ENCODE measurements around the gene NEU4. TPM values are rescaled to one million over a fixed set of nuclear protein-coding genes. Genes with fewer than 3 reads are reported as not detected.

The NEU4 gene
- polyA plus RNA-seq, 3 donors, result 0.26 to 2.6 (median 0.99) TPM

DNA sequence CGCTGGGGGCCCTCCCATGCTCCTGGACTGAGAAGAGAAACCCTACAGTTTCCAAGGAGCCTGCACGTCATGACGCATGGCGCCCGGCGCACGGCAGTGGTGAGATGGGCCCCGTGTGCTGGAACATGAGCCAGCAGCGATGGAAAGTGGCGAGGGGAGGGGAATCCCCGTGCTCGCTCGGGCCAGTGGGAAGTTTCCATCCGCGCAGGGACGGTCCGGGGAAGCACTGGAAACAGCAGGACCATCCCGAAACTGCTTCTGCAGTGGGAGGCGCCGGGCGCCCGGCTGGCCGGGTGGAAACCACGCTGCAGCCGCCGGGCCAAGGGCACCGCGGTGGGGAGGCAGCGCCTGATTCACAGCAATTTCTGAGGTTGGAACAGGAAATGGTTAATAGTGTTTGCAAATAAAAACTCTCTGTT, 54.6 kb downstream of the NEU4 start:
- Histone ChIP-seq H3K4me3 (replicated peaks in 1 of 3; ENCODE audit: low read depth in 2 of 3, low read length in 3 of 3) (no peak overlapping the region), H3K4me2 (replicated peaks; ENCODE audit: extremely low read depth, low read length, poor library complexity, severe bottlenecking) (no peak overlapping the region), H3K9me3 (replicated peaks in 1 of 2; ENCODE audit: control insufficient read depth in 1 of 2, insufficient read depth in 1 of 2, low read length in 2 of 2) (peaks cover 0 to 11% of the 10 kb centered on the region in 2 donors), H3K4me1 (ENCODE audit: control insufficient read depth in 1 of 2, insufficient read depth in 2 of 2, low read length in 2 of 2) (peaks cover 0 to 9% of the 10 kb centered on the region in 2 donors), H2AFZ (ENCODE audit: insufficient read depth, low read depth, low read length, poor library complexity, severe bottlenecking) (no peak overlapping the region), H3K79me2 (ENCODE audit: insufficient read depth, low read length) (no peaks in the 10 kb centered on the region), H3K36me3 (replicated peaks in 1 of 2; ENCODE audit: control insufficient read depth in 1 of 2, insufficient read depth in 2 of 2, low read length in 2 of 2) (no peaks in the 10 kb centered on the region), H3K9ac (ENCODE audit: insufficient read depth, low read length, poor library complexity, severe bottlenecking) (no peak overlapping the region), H3K27ac (ENCODE audit: low read depth in 1 of 2, low read length in 2 of 2) (no peak overlapping the region), H3K27me3 (ENCODE audit: control insufficient read depth in 2 of 2, insufficient read depth in 2 of 2, low read length in 2 of 2) (peaks cover 0 to 46% of the 10 kb centered on the region in 2 donors), H4K20me1 (ENCODE audit: insufficient read depth, low read length) (no peaks in the 10 kb centered on the region)
- peak overlapping the region in 1 of 7 donors; percentile 26 for H3K27ac Mint-ChIP-seq
- H3K27me3 Mint-ChIP-seq (ENCODE audit: low read depth in 3 of 3), result peaks cover 32 to 67% (median 46%) of the 10 kb centered on the region in 3 donors
- H3K4me1 Mint-ChIP-seq, result peaks cover 12% of the 10 kb centered on the region
- DNase-seq, result no peak
- 10% methylated on average over 25 of the region's 29 CpGs for WGBS (ENCODE audit: insufficient coverage)
- peaks cover 0 to 2% of the 10 kb centered on the region in 2 donors for H3K36me3 Mint-ChIP-seq
- H3K9me3 Mint-ChIP-seq, result peaks cover 2 to 18% (median 8%) of the 10 kb centered on the region in 7 donors
- TF ChIP-seq, protein P1, sequence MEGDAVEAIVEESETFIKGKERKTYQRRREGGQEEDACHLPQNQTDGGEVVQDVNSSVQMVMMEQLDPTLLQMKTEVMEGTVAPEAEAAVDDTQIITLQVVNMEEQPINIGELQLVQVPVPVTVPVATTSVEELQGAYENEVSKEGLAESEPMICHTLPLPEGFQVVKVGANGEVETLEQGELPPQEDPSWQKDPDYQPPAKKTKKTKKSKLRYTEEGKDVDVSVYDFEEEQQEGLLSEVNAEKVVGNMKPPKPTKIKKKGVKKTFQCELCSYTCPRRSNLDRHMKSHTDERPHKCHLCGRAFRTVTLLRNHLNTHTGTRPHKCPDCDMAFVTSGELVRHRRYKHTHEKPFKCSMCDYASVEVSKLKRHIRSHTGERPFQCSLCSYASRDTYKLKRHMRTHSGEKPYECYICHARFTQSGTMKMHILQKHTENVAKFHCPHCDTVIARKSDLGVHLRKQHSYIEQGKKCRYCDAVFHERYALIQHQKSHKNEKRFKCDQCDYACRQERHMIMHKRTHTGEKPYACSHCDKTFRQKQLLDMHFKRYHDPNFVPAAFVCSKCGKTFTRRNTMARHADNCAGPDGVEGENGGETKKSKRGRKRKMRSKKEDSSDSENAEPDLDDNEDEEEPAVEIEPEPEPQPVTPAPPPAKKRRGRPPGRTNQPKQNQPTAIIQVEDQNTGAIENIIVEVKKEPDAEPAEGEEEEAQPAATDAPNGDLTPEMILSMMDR (IDR thresholded peaks at IDR 0.05), result no peak
- peak overlapping the region in 1 of 2 donors; percentile 72 for H3K4me3 Mint-ChIP-seq
- intact Hi-C loops (cut with micrococcal nuclease), result no loop called here

DNA sequence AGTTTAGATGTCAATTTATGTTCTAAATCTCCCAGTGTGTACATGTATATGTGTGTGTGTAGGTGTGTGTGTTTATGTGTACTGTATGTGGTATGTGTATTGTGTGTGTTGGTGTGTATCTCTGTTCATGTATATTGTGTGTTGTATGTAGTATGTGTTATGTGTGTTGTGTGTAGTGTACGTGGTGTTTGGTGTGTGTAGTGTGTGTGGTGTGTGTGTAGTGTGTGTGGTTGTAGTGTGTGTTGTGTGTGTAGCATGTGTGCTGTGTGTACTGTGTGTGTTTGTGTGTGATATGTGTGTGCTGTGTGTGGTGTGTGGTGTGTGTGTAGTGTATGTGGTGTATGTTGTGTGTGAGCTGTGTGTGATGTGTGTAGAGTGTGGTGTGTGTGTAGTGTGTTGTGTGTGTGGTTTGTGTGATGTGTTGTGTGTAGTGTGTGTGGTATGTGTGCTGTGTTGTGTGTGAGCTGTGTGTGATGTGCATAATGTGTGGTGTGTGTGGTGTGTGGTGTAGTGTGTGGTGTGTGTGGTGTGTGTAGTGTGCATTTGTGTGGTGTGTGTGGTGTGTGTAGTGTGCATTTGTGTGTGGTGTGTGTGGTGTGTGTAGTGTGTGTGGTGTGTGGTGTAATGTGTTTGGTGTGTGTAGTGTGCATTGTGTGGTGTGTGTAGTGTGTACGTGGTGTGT, 55.3 kb downstream of the NEU4 start:
- Mint-ChIP-seq H3K36me3 (peaks cover 0 to 2% of the 10 kb centered on the region in 2 donors), H3K4me3 (peak overlapping the region in 1 of 2 donors; percentile 72), H3K27ac (peak overlapping the region in 1 of 7 donors; percentile 6), H3K4me1 (peaks cover 11% of the 10 kb centered on the region), H3K9me3 (peaks cover 2 to 18% (median 8%) of the 10 kb centered on the region in 7 donors), H3K27me3 (ENCODE audit: low read depth in 3 of 3) (peaks cover 37 to 67% (median 47%) of the 10 kb centered on the region in 3 donors)
- peaks cover 0 to 11% of the 10 kb centered on the region in 2 donors for H3K9me3 ChIP-seq (replicated peaks in 1 of 2; ENCODE audit: control insufficient read depth in 1 of 2, insufficient read depth in 1 of 2, low read length in 2 of 2)
- peaks cover 0 to 46% of the 10 kb centered on the region in 2 donors for H3K27me3 ChIP-seq (ENCODE audit: control insufficient read depth in 2 of 2, insufficient read depth in 2 of 2, low read length in 2 of 2)
- DNase-seq, result no peak
- peaks cover 0 to 9% of the 10 kb centered on the region in 2 donors for H3K4me1 ChIP-seq (ENCODE audit: control insufficient read depth in 1 of 2, insufficient read depth in 2 of 2, low read length in 2 of 2)
- H3K4me2 ChIP-seq (replicated peaks; ENCODE audit: extremely low read depth, low read length, poor library complexity, severe bottlenecking), result no peak overlapping the region
- no peak overlapping the region for H2AFZ ChIP-seq (ENCODE audit: insufficient read depth, low read depth, low read length, poor library complexity, severe bottlenecking)
- H3K36me3 ChIP-seq (replicated peaks in 1 of 2; ENCODE audit: control insufficient read depth in 1 of 2, insufficient read depth in 2 of 2, low read length in 2 of 2), result no peaks in the 10 kb centered on the region
- H4K20me1 ChIP-seq (ENCODE audit: insufficient read depth, low read length), result no peaks in the 10 kb centered on the region
- no peak overlapping the region for H3K9ac ChIP-seq (ENCODE audit: insufficient read depth, low read length, poor library complexity, severe bottlenecking)
- TF ChIP-seq, protein P1 (IDR thresholded peaks at IDR 0.05), result no peak
- no peaks in the 10 kb centered on the region for H3K79me2 ChIP-seq (ENCODE audit: insufficient read depth, low read length)
- 96% methylated on average over 2 of the region's 2 CpGs for WGBS (ENCODE audit: insufficient coverage)
- no peak overlapping the region for H3K27ac ChIP-seq (ENCODE audit: low read depth in 1 of 2, low read length in 2 of 2)
- intact Hi-C loops (cut with micrococcal nuclease), result no loop called here
- no peak overlapping the region for H3K4me3 ChIP-seq (replicated peaks in 1 of 3; ENCODE audit: low read depth in 2 of 3, low read length in 3 of 3)

Data from CD14-positive monocyte (primary cell).